ENCODE data around the gene BCAR3.

- TF ChIP-seq CTCF (IDR thresholded peaks at IDR 0.05) (no peak), POLR2A (IDR thresholded peaks at IDR 0.05) (no peak)
Observed at GRCh38 chr1:93649231-93649630, 32.4 kb downstream of the BCAR3 start.
